ENCODE results near the gene TMEM147.

Gene TMEM147

DNA sequence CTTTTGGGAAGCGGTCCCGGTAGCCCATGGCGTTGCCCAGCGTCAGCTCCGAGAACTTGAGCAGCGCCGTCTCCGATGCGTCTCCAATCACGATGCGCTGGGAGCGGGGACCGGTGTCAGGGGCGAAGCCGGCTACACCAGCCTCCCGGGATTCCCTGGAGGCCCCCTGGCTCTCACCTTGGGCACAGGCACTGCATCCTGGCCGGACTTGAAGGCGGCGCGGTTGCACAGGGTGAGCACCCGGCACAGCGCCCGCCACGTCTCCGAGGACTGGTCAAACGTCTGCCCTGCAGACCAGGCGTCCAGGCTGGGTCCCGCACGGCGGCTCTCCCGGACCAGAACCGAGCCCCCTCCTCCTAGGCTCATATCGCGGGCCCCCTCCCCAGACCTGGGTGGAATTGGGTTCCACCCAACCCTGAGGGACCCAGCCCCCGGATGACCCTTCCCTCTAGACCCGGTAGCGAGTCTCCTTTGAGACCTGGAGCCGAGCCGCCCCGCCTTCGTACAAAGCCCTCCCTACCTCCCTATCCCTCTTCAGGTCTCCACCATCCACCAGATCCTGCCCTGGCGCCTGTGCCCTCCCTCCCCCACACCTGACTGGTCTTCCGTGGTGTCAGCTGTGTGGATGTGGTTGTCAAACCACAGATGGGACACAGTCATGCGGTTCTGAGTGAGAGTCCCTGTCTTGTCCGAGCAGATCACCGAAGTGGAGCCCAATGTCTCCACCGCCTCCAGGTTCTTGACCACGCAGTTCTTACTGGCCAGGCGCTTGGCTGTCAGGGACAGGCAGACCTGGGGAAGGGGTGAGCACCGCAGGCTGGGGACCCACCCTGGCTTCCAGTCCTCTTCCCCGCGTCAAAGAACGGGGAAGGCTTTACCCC lies 13.2 kb downstream of the TMEM147 start:
- Histone ChIP-seq H3K36me3 (ENCODE audit: control insufficient read depth in 1 of 2, insufficient read depth in 2 of 2, low read length in 2 of 2) (no peaks in the 10 kb centered on the region), H3K4me3 (ENCODE audit: low read depth in 1 of 2, low read length in 2 of 2) (peak overlapping the region in 1 of 2 donors; percentile 58), H3K9me3 (ENCODE audit: control insufficient read depth in 1 of 2, low read length in 2 of 2) (no peaks in the 10 kb centered on the region), H3K27ac (ENCODE audit: low read length) (no peak overlapping the region), H3K27me3 (ENCODE audit: low read depth, low read length) (peaks cover 13% of the 10 kb centered on the region), H3K4me1 (ENCODE audit: control insufficient read depth in 1 of 2, insufficient read depth in 2 of 2, low read length in 2 of 2) (peaks cover 0 to 8% of the 10 kb centered on the region in 2 donors)

DNA sequence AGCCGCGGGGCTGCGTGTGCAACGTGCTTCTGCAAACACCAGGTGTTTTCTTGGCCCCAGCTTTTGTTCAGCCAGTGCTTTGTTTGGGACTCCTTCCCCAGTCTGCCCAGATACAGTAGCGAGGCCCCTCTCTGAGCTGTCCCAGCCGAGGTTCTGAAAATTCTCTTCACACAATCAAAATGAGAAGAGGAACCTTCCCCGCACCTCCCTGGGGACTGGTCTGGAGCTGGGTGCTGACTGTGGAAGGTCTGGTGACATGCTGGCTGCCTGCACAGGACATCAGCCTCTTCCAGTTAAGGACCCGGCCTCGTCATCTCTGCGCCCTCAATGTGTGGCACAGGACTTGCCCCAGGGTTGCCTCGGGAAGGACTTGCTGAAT lies 13.8 kb downstream of the TMEM147 start:
- H3K36me3 ChIP-seq (ENCODE audit: control insufficient read depth in 1 of 2, insufficient read depth in 2 of 2, low read length in 2 of 2): no peaks in the 10 kb centered on the region
- peaks cover 0 to 8% of the 10 kb centered on the region in 2 donors for H3K4me1 ChIP-seq (ENCODE audit: control insufficient read depth in 1 of 2, insufficient read depth in 2 of 2, low read length in 2 of 2)
- peaks cover 13% of the 10 kb centered on the region for H3K27me3 ChIP-seq (ENCODE audit: low read depth, low read length)
- H3K27ac ChIP-seq (ENCODE audit: low read length): no peak overlapping the region
- no peaks in the 10 kb centered on the region for H3K9me3 ChIP-seq (ENCODE audit: control insufficient read depth in 1 of 2, low read length in 2 of 2)
- no peak overlapping the region for H3K4me3 ChIP-seq (ENCODE audit: low read depth in 1 of 2, low read length in 2 of 2)

DNA sequence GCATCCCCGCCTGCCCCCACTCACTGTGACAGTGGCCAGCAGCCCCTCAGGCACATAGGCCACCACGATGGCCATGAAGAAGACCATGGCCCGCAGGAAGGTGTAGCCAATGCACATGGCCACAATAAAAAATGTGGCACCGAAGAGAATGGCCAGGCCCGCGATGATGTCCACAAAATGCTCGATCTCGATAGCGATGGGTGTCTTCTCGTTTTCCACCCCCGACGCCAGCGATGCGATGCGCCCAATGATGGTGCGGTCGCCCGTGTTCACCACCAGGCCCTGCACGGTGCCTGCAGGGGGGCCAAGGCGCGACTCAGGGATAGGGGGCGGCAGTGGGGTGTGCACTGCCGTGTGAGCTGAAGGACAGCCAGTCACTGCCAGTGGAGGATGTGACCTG lies 14.4 kb downstream of the TMEM147 start:
- Histone ChIP-seq H3K4me1 (ENCODE audit: control insufficient read depth in 1 of 2, insufficient read depth in 2 of 2, low read length in 2 of 2) (peaks cover 0 to 8% of the 10 kb centered on the region in 2 donors), H3K36me3 (ENCODE audit: control insufficient read depth in 1 of 2, insufficient read depth in 2 of 2, low read length in 2 of 2) (no peaks in the 10 kb centered on the region), H3K27ac (ENCODE audit: low read length) (no peak overlapping the region), H3K27me3 (ENCODE audit: low read depth, low read length) (peaks cover 13% of the 10 kb centered on the region), H3K9me3 (ENCODE audit: control insufficient read depth in 1 of 2, low read length in 2 of 2) (no peaks in the 10 kb centered on the region), H3K4me3 (ENCODE audit: low read depth in 1 of 2, low read length in 2 of 2) (no peak overlapping the region)

DNA sequence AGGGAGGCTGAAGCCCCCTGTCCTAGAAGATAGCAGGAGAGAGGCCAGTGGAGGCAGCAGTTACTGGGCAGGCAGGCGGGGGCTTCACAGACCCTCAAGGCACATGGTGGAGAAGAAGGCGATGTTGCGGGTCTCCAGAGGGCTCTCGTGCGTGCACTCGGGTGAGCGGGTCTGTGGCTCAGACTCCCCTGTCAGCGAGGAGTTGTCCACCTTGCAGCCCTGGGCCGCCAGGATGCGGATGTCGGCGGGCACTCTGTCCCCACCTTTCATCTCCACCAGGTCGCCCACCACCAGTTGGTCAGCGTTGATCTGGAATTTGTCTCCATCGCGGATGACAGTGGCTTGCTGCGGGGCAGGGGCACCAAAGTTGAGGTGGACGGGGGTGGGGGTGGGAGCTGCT lies 14.8 kb downstream of the TMEM147 start:
- no peak overlapping the region for H3K27ac ChIP-seq (ENCODE audit: low read length)
- peaks cover 13% of the 10 kb centered on the region for H3K27me3 ChIP-seq (ENCODE audit: low read depth, low read length)

DNA sequence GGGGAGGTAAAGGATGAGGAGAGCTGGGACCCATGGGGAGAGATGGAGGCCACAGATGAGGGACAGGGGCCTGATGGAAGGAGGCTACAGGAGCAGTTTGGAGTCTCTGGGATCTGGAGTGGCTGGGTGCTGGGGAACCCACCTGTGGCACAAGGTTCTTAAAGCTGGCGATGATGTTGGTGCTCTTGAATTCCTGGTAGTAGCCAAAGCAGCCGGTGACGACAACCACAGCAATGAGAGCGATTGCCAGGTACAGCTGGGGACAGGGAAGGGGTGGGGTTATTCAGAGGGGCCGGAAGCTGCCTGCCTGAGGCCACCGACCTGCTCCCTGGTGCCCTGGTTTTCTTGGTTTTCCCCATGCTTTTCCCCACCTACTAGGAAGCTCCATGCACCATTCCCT lies 15.3 kb downstream of the TMEM147 start:
- no peaks in the 10 kb centered on the region for H3K36me3 ChIP-seq (ENCODE audit: control insufficient read depth in 1 of 2, insufficient read depth in 2 of 2, low read length in 2 of 2)
- H3K27ac ChIP-seq (ENCODE audit: low read length): no peak overlapping the region
- H3K4me3 ChIP-seq (ENCODE audit: low read depth in 1 of 2, low read length in 2 of 2): no peak overlapping the region
- H3K27me3 ChIP-seq (ENCODE audit: low read depth, low read length): peaks cover 13% of the 10 kb centered on the region
- H3K9me3 ChIP-seq (ENCODE audit: control insufficient read depth in 1 of 2, low read length in 2 of 2): no peaks in the 10 kb centered on the region
- peaks cover 0 to 8% of the 10 kb centered on the region in 2 donors for H3K4me1 ChIP-seq (ENCODE audit: control insufficient read depth in 1 of 2, insufficient read depth in 2 of 2, low read length in 2 of 2)

More for the DNA sequence above, 14.8 kb downstream of the TMEM147 start:
- Histone ChIP-seq H3K9me3 (ENCODE audit: control insufficient read depth in 1 of 2, low read length in 2 of 2) (no peaks in the 10 kb centered on the region), H3K4me3 (ENCODE audit: low read depth in 1 of 2, low read length in 2 of 2) (no peak overlapping the region), H3K4me1 (ENCODE audit: control insufficient read depth in 1 of 2, insufficient read depth in 2 of 2, low read length in 2 of 2) (peaks cover 0 to 8% of the 10 kb centered on the region in 2 donors), H3K36me3 (ENCODE audit: control insufficient read depth in 1 of 2, insufficient read depth in 2 of 2, low read length in 2 of 2) (no peaks in the 10 kb centered on the region)

DNA sequence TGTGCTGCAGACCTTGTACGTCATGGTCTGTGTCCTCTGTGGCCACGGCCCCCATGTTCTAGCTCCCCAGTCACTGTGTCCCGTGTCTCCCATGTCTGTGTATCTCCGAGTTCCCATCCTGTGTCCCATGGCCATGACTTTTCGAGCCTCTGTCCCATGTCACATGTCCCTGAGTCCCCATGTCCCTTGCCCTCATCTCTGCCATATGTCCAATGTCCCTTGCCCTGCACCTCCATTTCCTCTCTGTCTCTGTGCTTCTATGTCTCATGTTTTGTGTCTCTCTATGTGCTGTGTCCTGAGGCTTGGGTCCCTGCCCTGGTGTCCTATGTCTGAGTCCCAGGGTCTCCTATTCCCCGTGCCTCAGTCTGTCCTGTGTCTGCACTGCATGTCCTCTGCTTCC lies 16.0 kb downstream of the TMEM147 start:
- peaks cover 13% of the 10 kb centered on the region for H3K27me3 ChIP-seq (ENCODE audit: low read depth, low read length)
- no peak overlapping the region for H3K27ac ChIP-seq (ENCODE audit: low read length)
- no peaks in the 10 kb centered on the region for H3K9me3 ChIP-seq (ENCODE audit: control insufficient read depth in 1 of 2, low read length in 2 of 2)
- peaks cover 0 to 8% of the 10 kb centered on the region in 2 donors for H3K4me1 ChIP-seq (ENCODE audit: control insufficient read depth in 1 of 2, insufficient read depth in 2 of 2, low read length in 2 of 2)
- no peaks in the 10 kb centered on the region for H3K36me3 ChIP-seq (ENCODE audit: control insufficient read depth in 1 of 2, insufficient read depth in 2 of 2, low read length in 2 of 2)
- H3K4me3 ChIP-seq (ENCODE audit: low read depth in 1 of 2, low read length in 2 of 2): no peak overlapping the region

DNA sequence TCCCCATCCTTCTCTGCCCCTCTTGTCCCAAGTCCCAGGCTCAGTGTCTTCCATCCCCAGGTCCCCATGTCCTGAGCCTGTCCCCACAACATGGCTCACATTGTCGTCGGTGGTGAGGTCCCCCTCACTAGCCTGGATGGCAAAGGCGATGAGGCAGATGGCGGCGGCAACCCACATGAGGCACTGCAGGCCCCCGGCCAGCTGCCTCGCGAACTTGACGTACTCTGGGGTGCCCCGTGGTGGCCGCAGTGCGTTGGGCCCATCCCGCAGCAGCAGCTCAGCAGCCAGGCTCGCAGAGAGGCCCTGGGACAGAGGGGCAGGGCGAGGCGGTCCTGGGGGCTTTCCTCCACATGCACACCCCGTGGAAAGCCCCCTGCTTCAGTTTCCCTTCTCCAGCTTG lies 16.9 kb downstream of the TMEM147 start:
- H3K36me3 ChIP-seq (ENCODE audit: control insufficient read depth in 1 of 2, insufficient read depth in 2 of 2, low read length in 2 of 2): no peaks in the 10 kb centered on the region
- peaks cover 13% of the 10 kb centered on the region for H3K27me3 ChIP-seq (ENCODE audit: low read depth, low read length)
- H3K9me3 ChIP-seq (ENCODE audit: control insufficient read depth in 1 of 2, low read length in 2 of 2): no peaks in the 10 kb centered on the region
- no peak overlapping the region for H3K27ac ChIP-seq (ENCODE audit: low read length)
- H3K4me3 ChIP-seq (ENCODE audit: low read depth in 1 of 2, low read length in 2 of 2): no peak overlapping the region
- H3K4me1 ChIP-seq (ENCODE audit: control insufficient read depth in 1 of 2, insufficient read depth in 2 of 2, low read length in 2 of 2): peaks cover 0 to 8% of the 10 kb centered on the region in 2 donors

DNA sequence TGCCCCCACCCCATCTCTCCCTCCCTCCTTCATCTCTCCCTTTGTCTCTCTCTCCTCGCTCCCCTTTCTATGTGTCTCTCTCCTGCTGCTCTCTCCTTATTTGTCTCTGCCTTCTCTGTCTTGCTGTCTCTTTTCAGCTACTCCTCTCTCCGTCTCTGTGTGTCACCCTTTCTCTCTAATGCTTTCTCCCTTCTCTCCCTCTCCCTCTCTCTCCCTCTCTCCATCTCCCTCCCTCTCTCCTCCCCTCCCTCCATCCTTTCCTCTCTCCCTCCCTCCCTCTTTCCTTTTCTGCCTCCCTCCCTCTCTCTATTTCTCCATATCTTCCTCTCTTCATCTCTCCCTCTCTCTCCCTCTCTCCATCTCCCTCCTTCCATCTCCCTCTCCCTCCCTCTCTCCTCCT lies 17.4 kb downstream of the TMEM147 start:
- peaks cover 13% of the 10 kb centered on the region for H3K27me3 ChIP-seq (ENCODE audit: low read depth, low read length)
- no peaks in the 10 kb centered on the region for H3K9me3 ChIP-seq (ENCODE audit: control insufficient read depth in 1 of 2, low read length in 2 of 2)
- H3K27ac ChIP-seq (ENCODE audit: low read length): no peak overlapping the region
- no peak overlapping the region for H3K4me3 ChIP-seq (ENCODE audit: low read depth in 1 of 2, low read length in 2 of 2)
- no peaks in the 10 kb centered on the region for H3K36me3 ChIP-seq (ENCODE audit: control insufficient read depth in 1 of 2, insufficient read depth in 2 of 2, low read length in 2 of 2)
- H3K4me1 ChIP-seq (ENCODE audit: control insufficient read depth in 1 of 2, insufficient read depth in 2 of 2, low read length in 2 of 2): peaks cover 0 to 7% of the 10 kb centered on the region in 2 donors

DNA sequence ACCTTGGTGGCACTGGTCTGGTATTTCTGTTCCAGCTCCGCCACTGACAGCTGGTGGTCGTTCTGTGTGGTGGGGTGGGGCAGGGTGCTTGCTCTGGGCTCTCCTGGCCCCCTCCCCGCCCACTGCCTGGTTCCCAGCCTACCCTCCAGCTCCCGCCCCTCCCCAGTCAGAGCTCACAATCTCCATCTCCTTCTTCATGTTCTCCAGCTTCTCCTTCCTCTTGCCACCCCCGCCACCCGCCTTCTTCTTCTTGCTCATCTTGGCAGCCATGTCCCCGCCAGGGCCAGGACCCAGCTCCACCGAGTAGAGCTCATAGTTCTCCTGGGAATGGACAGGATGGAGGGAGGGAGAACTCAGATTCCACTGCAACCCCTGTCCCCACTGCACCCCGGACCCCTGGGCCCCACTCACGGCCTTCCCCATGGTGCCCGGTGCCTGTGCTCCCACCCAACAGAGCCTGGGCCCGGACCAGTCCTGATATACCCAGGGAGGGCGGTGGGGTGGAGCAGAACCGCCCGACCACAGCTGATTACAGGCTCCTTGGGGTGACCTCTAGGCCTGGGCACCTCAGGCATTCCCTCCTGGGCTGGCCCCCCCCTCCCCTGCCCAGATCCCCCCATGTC lies 17.9 kb downstream of the TMEM147 start, which contains the start of gene ATP4A:
ATP4A (minus strand) TSS at position 452 of the 623 bp plus-strand sequence; CDS start at position 423, 29 bp downstream.
- H3K27ac ChIP-seq (ENCODE audit: low read length): no peak within 1 kb of the TSS
- H3K4me1 ChIP-seq (ENCODE audit: control insufficient read depth in 1 of 2, insufficient read depth in 2 of 2, low read length in 2 of 2): peaks cover 0 to 2% of the 10 kb centered on the region in 2 donors
- no peaks in the 10 kb centered on the region for H3K9me3 ChIP-seq (ENCODE audit: control insufficient read depth in 1 of 2, low read length in 2 of 2)
- H3K4me3 ChIP-seq (ENCODE audit: low read depth in 1 of 2, low read length in 2 of 2): no peak within 1 kb of the TSS
- H3K27me3 ChIP-seq (ENCODE audit: low read depth, low read length): peaks cover 12% of the 10 kb centered on the region
- no peaks in the 10 kb centered on the region for H3K36me3 ChIP-seq (ENCODE audit: control insufficient read depth in 1 of 2, insufficient read depth in 2 of 2, low read length in 2 of 2)

DNA sequence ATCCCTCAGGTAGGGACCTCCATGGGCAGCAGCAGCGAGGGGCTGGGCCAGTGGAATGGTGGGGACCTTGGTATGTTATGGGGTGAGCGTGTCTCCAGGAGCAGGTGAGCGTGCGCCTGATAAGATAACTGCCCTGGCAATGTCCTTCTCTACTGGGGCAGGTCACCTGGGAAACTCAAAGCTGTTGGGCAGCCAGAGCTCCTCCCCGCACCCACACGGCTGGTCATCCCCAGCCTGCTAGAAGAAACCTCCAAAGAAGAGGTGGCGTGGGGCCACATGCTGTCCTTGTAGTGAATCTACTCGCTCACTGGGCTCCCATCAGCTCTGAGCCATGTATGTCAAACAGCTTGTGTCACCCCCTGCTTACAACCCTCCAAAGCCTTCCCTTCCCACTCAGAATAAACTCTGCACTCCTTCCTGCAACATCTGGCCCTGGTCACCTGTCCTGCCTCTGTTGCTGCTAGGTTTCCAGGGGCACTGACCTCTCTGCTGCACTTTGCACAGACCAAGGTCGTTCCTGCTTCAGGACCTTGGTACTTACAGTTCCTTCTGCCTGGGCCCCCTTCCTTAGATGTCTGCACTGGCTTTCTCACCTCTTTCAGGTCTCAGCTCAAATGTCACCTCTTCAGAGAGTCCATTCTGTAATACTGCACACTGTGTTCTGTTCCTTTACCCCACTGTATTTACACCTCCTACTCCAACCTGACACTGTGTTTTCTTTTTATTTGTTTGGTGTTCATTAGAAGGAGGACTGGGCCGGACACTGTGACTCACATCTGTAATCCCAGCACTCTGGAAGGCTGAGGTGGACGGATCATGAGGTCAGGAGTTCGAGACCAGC lies 19.8 kb downstream of the TMEM147 start:
- H3K27ac ChIP-seq (ENCODE audit: low read length): no peak overlapping the region
- H3K36me3 ChIP-seq (ENCODE audit: control insufficient read depth in 1 of 2, insufficient read depth in 2 of 2, low read length in 2 of 2): no peaks in the 10 kb centered on the region
- no peaks in the 10 kb centered on the region for H3K4me1 ChIP-seq (ENCODE audit: control insufficient read depth in 1 of 2, insufficient read depth in 2 of 2, low read length in 2 of 2)
- H3K9me3 ChIP-seq (ENCODE audit: control insufficient read depth in 1 of 2, low read length in 2 of 2): no peaks in the 10 kb centered on the region
- H3K4me3 ChIP-seq (ENCODE audit: low read depth in 1 of 2, low read length in 2 of 2): no peak overlapping the region
- no peaks in the 10 kb centered on the region for H3K27me3 ChIP-seq (ENCODE audit: low read depth, low read length)

DNA sequence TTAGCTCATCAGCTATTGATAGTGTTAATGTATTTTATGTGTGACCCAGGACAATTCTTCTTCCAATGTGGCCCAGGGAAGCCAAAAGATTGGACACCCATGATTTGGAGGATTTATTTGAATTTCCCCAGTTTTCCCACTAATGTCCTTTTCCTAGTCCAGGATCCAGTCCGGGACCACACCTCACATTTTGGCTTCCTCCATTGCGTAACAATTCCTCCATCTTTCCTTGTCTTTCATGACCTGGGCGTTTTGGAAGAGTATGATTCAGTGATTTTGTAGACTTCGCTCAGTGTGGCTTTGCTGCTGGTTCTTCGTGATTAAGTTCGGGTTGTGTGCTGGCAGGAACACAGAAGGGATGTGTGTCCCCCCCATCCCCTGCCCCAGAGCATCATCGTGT lies 21.3 kb downstream of the TMEM147 start:
- no peaks in the 10 kb centered on the region for H3K36me3 ChIP-seq (ENCODE audit: control insufficient read depth in 1 of 2, insufficient read depth in 2 of 2, low read length in 2 of 2)
- H3K27me3 ChIP-seq (ENCODE audit: low read depth, low read length): no peaks in the 10 kb centered on the region
- no peak overlapping the region for H3K4me3 ChIP-seq (ENCODE audit: low read depth in 1 of 2, low read length in 2 of 2)
- no peak overlapping the region for H3K27ac ChIP-seq (ENCODE audit: low read length)
- H3K9me3 ChIP-seq (ENCODE audit: control insufficient read depth in 1 of 2, low read length in 2 of 2): no peaks in the 10 kb centered on the region
- no peaks in the 10 kb centered on the region for H3K4me1 ChIP-seq (ENCODE audit: control insufficient read depth in 1 of 2, insufficient read depth in 2 of 2, low read length in 2 of 2)
